Measurements from ENCODE around the gene CTSD.

CTSD gene

GRCh38 chr11:1782831-1783724, 19.4 kb upstream of the CTSD start:
- DNase-seq (ENCODE audit: low read depth in 2 of 3, low spot score in 1 of 3): no peak

DNA sequence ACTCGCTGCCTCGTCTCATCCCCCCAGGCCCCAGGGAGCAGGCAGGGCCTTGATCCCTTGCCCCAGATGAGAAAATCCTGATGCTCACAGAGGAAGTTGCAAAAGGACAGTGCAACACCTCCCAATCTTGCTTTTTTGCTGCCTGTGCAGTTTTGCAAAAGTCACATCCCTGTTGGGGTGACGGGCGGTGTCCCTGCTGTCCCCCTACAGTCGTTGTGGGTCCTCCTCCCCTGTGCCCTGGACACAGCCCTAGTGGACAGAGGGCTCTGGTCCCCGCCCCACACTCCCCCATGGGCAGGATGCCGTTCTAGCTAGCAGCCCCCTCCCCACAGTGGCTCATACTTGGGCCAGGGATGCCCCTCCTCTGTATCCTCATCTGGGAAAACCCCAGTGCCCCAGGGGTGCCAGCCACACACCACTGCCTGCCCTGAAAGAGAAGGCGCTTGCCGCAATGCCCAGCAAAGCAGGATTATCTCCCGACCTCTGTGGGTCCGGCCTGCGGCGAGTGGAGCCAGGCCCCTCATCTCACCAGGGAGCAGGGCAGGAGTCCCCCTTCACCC, 18.4 kb upstream of the CTSD start:
- no peak for DNase-seq (ENCODE audit: low read depth in 2 of 3, low spot score in 1 of 3)

DNA sequence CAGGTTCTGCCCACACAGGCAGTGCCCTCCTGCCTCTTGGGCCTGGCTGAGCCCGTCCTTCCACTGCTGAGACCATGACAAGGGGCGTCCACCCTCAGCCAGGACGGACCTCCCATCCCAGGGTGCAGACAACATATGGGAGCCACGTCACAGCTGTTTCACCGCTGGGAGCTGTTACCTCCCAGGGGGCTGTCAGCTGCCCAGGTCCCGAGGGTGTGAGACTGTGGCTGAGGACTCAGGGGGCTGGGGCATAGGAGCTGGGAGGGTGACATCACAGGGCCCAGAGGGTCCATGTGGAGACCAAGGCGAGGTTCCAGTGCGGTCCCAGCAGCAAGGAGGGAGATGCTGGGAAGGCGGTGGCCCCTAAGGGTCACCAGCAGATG, 17.9 kb upstream of the CTSD start:
- DNase-seq (ENCODE audit: low read depth in 2 of 3, low spot score in 1 of 3): no peak

DNA sequence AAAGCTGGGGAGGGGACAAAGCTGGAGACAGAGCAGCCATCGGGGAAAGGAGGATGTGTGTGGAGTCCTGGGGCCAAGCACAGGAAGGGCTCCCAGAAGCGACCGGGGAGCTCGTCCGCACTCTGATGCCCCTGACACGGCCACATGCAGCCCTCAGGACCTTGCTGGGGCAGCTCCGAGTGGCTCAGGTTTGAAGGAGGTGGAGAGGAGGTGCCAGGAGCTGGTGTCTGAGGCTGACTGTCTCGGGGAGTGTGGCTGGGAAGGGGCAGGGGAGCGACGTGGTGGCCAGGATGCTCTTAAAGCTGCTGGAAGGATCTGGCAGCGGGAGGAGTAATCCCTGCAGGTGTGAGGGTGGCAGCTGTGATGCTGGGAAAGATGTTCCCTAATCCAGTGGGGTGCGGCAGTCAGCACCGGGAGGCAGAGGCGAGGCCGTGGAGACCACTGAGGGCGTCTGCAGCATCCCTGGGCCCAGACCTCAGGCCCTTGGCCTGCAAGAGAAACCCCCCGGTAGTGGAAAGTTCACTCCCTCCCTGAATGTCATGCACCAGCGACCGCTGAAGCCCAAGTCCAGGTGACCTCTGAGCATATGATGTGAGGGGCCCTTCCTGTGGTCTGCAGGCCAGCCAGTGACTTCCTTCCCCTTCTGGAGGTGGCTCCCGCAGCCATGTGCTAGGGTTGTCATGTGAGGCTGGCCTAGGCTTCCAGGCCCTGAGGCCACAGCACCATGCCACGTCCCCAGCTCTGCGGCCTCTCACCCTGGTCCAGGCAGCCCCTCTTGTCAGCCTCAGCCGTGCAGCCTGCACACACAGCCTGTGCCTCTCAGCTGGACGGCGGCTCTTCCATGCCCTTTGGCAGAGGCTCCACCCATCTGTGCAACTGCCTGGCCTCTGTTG, 17.2 kb upstream of the CTSD start:
- no peak for DNase-seq (ENCODE audit: low read depth in 2 of 3, low spot score in 1 of 3)

GRCh38 chr11:1779806-1780699, 16.3 kb upstream of the CTSD start:
- DNase-seq (ENCODE audit: low read depth in 2 of 3, low spot score in 1 of 3): no peak

- no peak for DNase-seq (ENCODE audit: low read depth in 2 of 3, low spot score in 1 of 3)
These were observed 15.5 kb upstream of the CTSD start for GRCh38 chr11:1779034-1779805.

DNA sequence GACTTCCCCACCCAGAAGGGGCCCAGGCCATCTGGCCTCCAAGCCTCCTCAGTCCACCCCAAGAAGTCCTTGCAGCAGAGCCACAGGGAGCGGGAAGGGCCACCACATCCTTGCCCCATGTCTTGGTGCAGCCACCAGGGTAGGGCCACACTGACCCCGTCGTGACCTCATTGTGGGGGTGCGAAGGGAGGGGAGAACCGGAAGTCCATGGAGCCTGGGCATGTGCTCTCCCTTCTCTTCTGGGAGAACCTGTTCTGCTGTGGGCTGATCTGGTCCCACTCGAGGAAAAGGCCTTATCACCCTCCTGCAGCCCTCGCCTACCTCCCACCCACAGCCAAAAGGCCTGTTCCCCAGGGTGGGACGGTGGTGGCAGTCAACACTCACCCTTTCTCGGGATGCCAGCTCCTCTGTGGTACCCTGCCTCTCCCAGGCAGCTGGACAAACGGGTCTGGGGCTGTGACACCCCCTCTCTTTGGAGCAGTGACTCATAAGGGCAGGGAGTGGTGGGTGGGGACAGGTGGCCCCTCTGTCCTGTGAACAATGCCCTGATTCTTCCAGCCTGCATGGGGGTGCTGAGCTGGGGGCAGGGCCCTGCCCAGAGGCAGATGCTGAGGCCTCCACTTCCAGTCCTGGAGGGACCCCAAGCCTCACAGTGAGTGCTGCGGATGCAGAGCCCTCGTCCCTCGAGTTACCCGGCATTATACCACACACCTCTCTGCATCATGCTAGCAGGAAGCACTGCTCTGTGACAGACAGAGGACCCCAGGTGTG, 14.6 kb upstream of the CTSD start:
- DNase-seq (ENCODE audit: low read depth in 2 of 3, low spot score in 1 of 3): no peak

DNA sequence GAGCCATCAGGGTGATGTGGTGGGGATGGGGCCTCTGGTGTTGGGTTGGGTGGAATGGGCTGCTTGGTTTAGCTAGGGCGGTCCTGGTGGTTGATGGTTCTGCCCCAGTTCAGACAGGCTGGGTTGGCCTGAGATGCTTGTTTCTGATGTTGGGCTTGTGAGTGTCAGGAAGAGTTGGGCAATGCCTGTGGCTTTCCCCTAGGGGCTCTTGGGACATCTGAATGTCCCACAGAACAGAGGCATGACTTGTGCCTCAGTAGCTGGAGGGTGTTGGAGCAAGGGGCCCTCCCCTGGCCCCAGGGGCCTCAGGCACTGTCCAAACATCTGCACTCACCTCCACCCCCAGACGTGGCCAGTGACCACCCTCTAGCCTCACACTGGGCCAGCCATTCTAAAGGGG, 14.0 kb upstream of the CTSD start:
- DNase-seq (ENCODE audit: low read depth in 2 of 3, low spot score in 1 of 3): no peak

GRCh38 chr11:1776944-1777715, 13.4 kb upstream of the CTSD start:
- DNase-seq (ENCODE audit: low read depth in 2 of 3, low spot score in 1 of 3): no peak

DNA sequence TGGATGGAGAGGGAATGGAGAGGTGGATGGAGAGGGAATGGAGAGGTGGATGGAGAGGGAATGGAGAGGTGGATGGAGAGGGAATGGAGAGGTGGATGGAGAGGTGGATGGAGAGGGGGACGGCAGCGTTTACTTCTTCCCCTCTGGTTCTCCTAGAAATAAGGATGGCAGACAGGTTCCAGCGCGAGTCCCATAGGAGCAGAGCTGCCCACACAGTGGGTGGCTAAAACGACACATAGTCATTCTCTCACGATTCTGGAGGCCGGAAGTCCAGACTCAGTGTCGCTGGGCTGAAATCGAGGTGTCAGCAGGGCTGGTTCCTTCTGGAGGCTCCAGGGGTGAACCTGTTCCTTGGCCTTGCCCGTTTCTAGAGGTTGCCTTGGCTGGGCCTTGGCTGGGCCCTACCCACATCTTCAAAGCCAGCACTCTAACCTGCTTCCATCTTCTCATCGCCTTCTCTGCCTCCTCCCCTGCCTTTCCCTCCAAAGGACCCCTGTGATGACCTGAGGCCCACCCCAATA, 12.7 kb upstream of the CTSD start:
- DNase-seq (ENCODE audit: low read depth in 2 of 3, low spot score in 1 of 3): no peak

- DNase-seq (ENCODE audit: low read depth in 2 of 3, low spot score in 1 of 3): no peak
These were observed 11.2 kb upstream of the CTSD start for GRCh38 chr11:1774886-1775285.

- no peak for DNase-seq (ENCODE audit: low read depth in 2 of 3, low spot score in 1 of 3)
These were observed 10.3 kb upstream of the CTSD start for GRCh38 chr11:1773994-1774550.

DNA sequence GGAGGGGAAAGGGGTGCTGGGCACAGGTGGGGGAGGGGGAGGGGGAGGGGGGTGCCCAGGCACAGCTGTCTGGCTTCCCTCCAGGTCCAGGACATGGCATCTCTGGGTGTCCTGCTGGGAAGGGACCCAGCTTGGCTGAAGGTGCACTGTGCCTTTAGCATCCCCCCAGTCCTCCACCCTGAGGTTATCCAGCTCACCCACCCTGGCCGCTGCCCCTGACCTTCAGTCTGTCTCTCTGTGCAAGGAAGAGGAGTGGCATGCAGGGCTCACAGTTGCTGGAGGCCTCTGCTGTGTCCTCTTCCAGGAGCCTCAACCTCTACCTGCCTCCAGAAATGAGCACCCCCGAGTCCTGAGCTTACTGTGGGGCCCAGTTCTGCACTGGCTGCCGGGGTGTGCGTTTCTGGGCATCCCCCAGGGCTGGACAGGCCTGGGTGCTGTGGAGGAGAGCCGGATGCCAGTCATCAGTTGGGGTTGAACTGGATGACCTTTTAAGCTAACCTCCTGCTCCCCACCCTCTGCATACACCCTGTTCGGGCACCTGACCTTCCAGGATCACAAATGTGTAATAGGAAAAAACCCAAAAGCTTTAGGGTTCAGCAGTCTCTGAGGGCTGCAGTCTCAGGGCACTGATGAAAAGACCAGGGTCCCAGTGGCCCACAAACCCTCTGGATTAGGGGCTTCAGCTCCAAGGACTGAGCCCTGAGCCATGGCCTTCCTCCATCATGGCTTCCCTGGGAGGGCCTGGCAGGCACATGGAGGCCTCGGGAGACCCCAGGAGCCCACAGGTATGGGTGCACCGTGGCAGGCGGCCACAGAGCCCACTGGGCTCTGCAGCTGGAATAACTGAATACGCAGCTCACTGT, 9.6 kb upstream of the CTSD start:
- no peak for DNase-seq (ENCODE audit: low read depth in 2 of 3, low spot score in 1 of 3)

DNA sequence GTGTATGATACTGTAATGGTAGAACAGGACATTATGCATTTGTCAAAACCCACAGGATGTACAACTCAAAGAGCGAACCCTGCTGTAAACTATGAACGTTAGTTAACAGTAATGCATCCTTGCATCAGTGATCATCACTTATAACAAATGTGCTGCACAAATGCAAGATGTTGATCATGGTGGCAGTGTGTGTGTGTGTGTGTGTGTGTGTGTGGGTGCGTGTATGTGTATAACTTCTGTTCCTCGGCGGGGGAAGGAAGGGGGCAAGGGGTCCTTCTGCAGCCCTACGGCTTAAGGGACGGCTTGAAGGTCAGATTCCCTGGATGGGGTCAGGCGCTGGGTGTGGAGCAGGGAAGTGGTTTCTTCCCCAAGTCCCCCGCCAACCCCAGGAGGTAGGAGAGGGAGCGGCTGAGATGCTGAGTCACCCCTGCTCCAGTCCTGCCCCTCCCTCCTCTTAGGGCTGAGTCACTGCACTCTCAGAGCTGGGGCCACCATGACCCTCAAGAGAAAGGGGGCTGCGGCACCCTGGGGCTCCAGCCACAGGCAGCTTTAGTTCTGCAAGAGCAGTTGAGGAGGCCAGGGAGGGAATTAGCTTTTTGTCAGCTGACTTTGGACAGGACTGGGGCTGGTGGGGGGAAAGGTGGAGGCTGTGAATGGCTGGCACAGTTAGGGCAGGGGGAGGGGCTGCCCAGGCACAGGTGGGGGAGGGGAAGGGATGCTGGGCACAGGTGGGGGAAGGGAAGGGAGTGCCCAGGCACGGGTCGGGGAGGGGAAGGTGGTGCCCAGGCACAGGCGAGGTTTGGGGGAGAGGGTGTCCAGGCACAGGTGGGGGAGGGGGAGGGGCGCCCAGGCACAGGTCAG, 8.8 kb upstream of the CTSD start:
- DNase-seq (ENCODE audit: low read depth in 2 of 3, low spot score in 1 of 3): peak in 2 of 3 donors; percentile 25 to 43

DNA sequence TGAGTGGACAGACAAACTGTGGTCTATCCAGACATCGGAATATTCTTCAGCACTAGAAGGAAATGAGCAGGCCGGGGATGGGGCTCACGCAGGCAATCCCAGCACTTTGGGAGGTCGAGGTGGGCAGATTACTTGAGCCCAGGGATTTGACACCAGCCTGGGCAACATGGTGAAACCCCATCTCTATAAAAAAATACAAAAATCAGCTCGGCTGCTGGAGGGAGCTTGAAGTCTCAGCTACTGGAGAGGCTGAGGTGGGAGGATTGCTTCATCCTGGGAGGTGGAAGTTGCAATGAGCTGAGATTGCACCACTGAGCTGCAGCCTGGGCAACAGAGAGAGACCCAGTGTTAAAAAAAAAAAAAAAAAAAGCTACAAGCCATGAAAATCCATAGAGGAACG, 8.0 kb upstream of the CTSD start:
- DNase-seq (ENCODE audit: low read depth in 2 of 3, low spot score in 1 of 3): no peak

GRCh38 chr11:1771273-1771672, 7.5 kb upstream of the CTSD start:
- no peak for DNase-seq (ENCODE audit: low read depth in 2 of 3, low spot score in 1 of 3)
